SJCRH30 (cell line): ENCODE data around the gene PTGER4. TPM values are rescaled to one million over a fixed set of nuclear protein-coding genes. Genes with fewer than 3 reads are reported as not detected.

Experiments used
- DNase-seq, 2 experiments: peaks; one replicate each; pipeline ENCODE4 v3.0.0-alpha.2; 2015 to 2020
- H3K27ac ChIP-seq: fragments of 250-450 bp; sonication (Bioruptor Pico); 2 replicates; pipeline ENCODE4 v1.5.1; 2020; ENCODE audit warnings: mild to moderate bottlenecking, moderate library complexity
- H3K27me3 ChIP-seq: fragments of 250-450 bp; sonication (Bioruptor Pico); 2 replicates; pipeline ENCODE4 v1.5.1; 2020; ENCODE audit warnings: mild to moderate bottlenecking, moderate library complexity
- H3K36me3 ChIP-seq: fragments of 250-450 bp; sonication (Bioruptor Pico); 2 replicates; pipeline ENCODE4 v1.5.1; 2020; ENCODE audit warnings: mild to moderate bottlenecking, moderate library complexity
- H3K4me1 ChIP-seq: fragments of 250-450 bp; sonication (Bioruptor Pico); 2 replicates; pipeline ENCODE4 v1.5.1; 2020; ENCODE audit warnings: mild to moderate bottlenecking, moderate library complexity
- H3K4me3 ChIP-seq: fragments of 250-450 bp; sonication (Bioruptor Pico); 2 replicates; pipeline ENCODE4 v1.5.1; 2020; ENCODE audit warnings: mild to moderate bottlenecking, moderate library complexity
- H3K9me3 ChIP-seq: fragments of 250-450 bp; sonication (Bioruptor Pico); replicated peaks from 2 replicates; pipeline ENCODE4 v1.5.1; 2020; ENCODE audit warnings: mild to moderate bottlenecking, moderate library complexity
- total RNA-seq: library from RNA; depleted of rRNA; stranded (reverse); fragments of >200 nt; shearing (Covaris generic); gene quantifications from 2 replicates; pipeline ENCODE4 v1.2.3, GENCODE V29; 2014; rRNA removed

Gene PTGER4
- total RNA-seq, 1 experiment from 2014 or later = 7.4 TPM

DNA sequence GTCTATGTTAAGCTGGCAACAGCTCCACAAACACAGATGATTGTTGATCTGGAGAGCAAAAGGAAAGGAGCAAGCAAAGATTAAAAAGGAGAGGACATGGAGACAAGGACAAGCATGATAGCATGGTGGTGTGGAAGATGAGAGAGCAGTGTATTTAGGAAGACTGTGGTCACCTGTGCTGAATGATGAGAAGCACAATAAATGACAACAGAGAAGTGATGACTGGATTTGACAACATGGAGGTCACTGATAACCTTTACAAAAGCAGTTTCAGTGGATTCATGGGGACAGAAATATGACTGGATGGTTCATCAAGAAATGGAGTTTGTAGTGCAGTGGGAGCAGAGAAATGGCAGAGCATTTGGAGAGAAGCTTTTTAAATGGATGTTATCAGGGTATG lies 55.9 kb downstream of the PTGER4 start:
- no peak overlapping the region for H3K4me3 ChIP-seq
- peaks cover 7% of the 10 kb centered on the region; the same call in 1 of the 2 replicates for H3K4me1 ChIP-seq
- H3K9me3 ChIP-seq = peaks cover 12% of the 10 kb centered on the region; the same call in 1 of the 2 replicates
- DNase-seq = no peak
- peaks cover 15% of the 10 kb centered on the region for H3K36me3 ChIP-seq
- H3K27ac ChIP-seq = no peak overlapping the region
- H3K27me3 ChIP-seq = no peaks in the 10 kb centered on the region

GRCh38 chr5:40736103-40736875 lies 56.6 kb downstream of the PTGER4 start:
- H3K27me3 ChIP-seq = no peaks in the 10 kb centered on the region
- no peak overlapping the region for H3K27ac ChIP-seq
- peaks cover 21% of the 10 kb centered on the region; the same call in 1 of the 2 replicates for H3K36me3 ChIP-seq
- DNase-seq = peak in 1 of 2 experiments; percentile 85
- no peak overlapping the region for H3K4me3 ChIP-seq
- H3K4me1 ChIP-seq = peaks cover 7% of the 10 kb centered on the region; the same call in 1 of the 2 replicates
- peaks cover 14% of the 10 kb centered on the region; the same call in 1 of the 2 replicates for H3K9me3 ChIP-seq

DNA sequence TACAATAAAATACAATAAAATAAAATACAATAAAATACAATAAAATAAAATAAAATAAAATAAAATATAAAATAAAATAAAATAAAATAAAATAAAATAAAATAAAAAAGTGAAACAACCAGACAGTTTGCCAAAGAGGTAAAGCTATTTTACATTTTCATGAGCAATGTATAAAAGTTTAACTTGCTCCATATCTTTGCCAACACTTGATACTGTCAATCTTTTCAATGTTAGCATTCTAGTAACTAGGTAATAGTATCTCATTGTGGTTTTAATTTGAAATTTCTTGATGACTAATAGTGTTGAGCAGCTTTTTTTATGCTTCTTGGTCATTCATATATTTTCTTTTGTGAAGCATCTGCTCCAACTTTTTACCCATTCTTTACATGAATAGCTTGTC lies 58.8 kb downstream of the PTGER4 start:
- peak in 1 of 2 experiments; percentile 40 for DNase-seq
- Histone ChIP-seq H3K27ac (peak overlapping the region; percentile 5), H3K27me3 (no peaks in the 10 kb centered on the region), H3K4me3 (no peak overlapping the region), H3K36me3 (peaks cover 23% of the 10 kb centered on the region; the same call in 1 of the 2 replicates), H3K9me3 (peaks cover 14% of the 10 kb centered on the region; the same call in 1 of the 2 replicates), H3K4me1 (peaks cover 7% of the 10 kb centered on the region; the same call in 1 of the 2 replicates)

Other genes starting within 250 kb of the PTGER4 start
- 28.7 and 35.3 TPM in 2 replicates for gene TTC33, start 76.0 kb downstream of the PTGER4 start, total RNA-seq
- 81.1 and 103 TPM in 2 replicates for gene PRKAA1, start 118.5 kb downstream of the PTGER4 start, total RNA-seq
- gene RPL37, start 155.3 kb downstream of the PTGER4 start, total RNA-seq = 5,451 and 5,689 TPM in 2 replicates
- gene CARD6, start 161.5 kb downstream of the PTGER4 start, total RNA-seq = 2.7 and 3.0 TPM in 2 replicates
- 12.2 and 17.2 TPM in 2 replicates for gene C7, start 229.6 kb downstream of the PTGER4 start, total RNA-seq